Osteoblast (primary cell): ENCODE results near the gene TM7SF3. TPM values are rescaled to one million over a fixed set of nuclear protein-coding genes. Genes with fewer than 3 reads are reported as not detected.
"Not testable (repeated sequence)": the region's sequence is repeated elsewhere in the genome, so short reads cannot be mapped to it uniquely, and the experiment has no call there.

ENCODE experiments used
- DNase-seq: peaks from one replicate; pipeline ENCODE4 v3.0.0; 2011; ENCODE audit warnings: low spot score, mixed read lengths; ENCODE audit not compliant: insufficient read length; ENCODE audit errors: missing footprints
- H2AFZ ChIP-seq: 2 replicates; pipeline ENCODE4 v1.6.0; 2011; ENCODE audit warnings: mild to moderate bottlenecking, low read length
- H3K27ac ChIP-seq: 2 replicates; pipeline ENCODE4 v1.5.1; 2011; ENCODE audit warnings: mild to moderate bottlenecking, low read depth, low read length, moderate library complexity
- H3K27me3 ChIP-seq: 2 replicates; pipeline ENCODE4 v1.6.0; 2012; ENCODE audit warnings: mild to moderate bottlenecking, control low read depth, inconsistent platforms, low read length, moderate library complexity; ENCODE audit not compliant: insufficient read depth
- H3K36me3 ChIP-seq: 2 replicates; pipeline ENCODE4 v1.5.1; 2011; ENCODE audit warnings: mild to moderate bottlenecking, low read length, control low read depth, moderate library complexity; ENCODE audit not compliant: insufficient read depth
- H3K4me1 ChIP-seq: 2 replicates; pipeline ENCODE4 v1.5.1; 2011; ENCODE audit warnings: mild to moderate bottlenecking, low read length, control low read depth, moderate library complexity; ENCODE audit not compliant: insufficient read depth
- H3K4me2 ChIP-seq: 2 replicates; pipeline ENCODE4 v1.6.0; 2011; ENCODE audit warnings: mild to moderate bottlenecking, low read length; ENCODE audit not compliant: insufficient read depth
- H3K4me3 ChIP-seq: fragments of 200-600 bp; sonication (generic); 3 replicates; pipeline ENCODE4 v1.5.1; 2012; ENCODE audit warnings: mild to moderate bottlenecking, low read length, inconsistent platforms; ENCODE audit not compliant: insufficient read depth
- H3K79me2 ChIP-seq: 2 replicates; pipeline ENCODE4 v1.6.0; 2012; ENCODE audit warnings: mild to moderate bottlenecking, low read length, control low read depth, inconsistent platforms; ENCODE audit not compliant: insufficient read depth
- H3K9me3 ChIP-seq: 2 replicates; pipeline ENCODE4 v1.5.1; 2011; ENCODE audit warnings: low read depth, low read length, control low read depth
- H4K20me1 ChIP-seq: 2 replicates; pipeline ENCODE4 v1.6.0; 2012; ENCODE audit warnings: mild to moderate bottlenecking, low read length, control low read depth; ENCODE audit not compliant: insufficient read depth
- total RNA-seq: library from RNA; depleted of rRNA; stranded (reverse); fragments of >200 nt; gene quantifications from 2 replicates; pipeline ENCODE4 v1.2.3, GENCODE V29; 2012
- TF ChIP-seq, protein P1 (sequence below): IDR thresholded peaks from 2 replicates; pipeline ENCODE4 v1.5.1; 2011; ENCODE audit warnings: mild to moderate bottlenecking, low read depth, low read length, moderate library complexity; ENCODE audit errors: extremely low read depth

TM7SF3 gene
- total RNA-seq, 1 donor = 68.0 TPM

DNA sequence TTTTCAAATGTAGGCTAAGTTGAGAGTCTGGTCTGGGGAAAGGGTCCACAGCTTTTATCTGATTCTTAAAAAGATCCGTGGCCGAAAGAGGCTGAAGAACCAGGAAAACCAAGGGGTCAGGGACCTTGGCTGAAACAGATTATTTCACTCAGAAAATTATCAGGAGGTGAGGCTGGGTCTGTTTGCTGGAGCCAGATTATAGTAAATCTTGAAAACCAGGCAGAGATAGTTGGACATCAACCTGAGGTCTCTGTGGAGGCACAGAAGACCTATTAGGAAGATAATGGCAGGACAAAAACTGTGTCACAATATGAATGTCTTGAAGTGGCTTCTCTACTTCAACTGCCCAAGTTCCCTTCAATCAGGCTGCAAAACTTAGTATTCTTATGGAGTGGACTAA, 6.6 kb upstream of the TM7SF3 start:
- no peak overlapping the region for H2AFZ ChIP-seq
- peaks cover 6% of the 10 kb centered on the region for H4K20me1 ChIP-seq
- peaks cover 33% of the 10 kb centered on the region for H3K79me2 ChIP-seq
- DNase-seq = no peak
- H3K4me1 ChIP-seq = peaks cover 13% of the 10 kb centered on the region
- H3K27ac ChIP-seq = no peak overlapping the region
- no peak overlapping the region for H3K4me2 ChIP-seq
- H3K4me3 ChIP-seq = no peak overlapping the region
- H3K9me3 ChIP-seq = no peaks in the 10 kb centered on the region
- H3K36me3 ChIP-seq = no peaks in the 10 kb centered on the region
- no peaks in the 10 kb centered on the region for H3K27me3 ChIP-seq
- TF ChIP-seq, protein P1, sequence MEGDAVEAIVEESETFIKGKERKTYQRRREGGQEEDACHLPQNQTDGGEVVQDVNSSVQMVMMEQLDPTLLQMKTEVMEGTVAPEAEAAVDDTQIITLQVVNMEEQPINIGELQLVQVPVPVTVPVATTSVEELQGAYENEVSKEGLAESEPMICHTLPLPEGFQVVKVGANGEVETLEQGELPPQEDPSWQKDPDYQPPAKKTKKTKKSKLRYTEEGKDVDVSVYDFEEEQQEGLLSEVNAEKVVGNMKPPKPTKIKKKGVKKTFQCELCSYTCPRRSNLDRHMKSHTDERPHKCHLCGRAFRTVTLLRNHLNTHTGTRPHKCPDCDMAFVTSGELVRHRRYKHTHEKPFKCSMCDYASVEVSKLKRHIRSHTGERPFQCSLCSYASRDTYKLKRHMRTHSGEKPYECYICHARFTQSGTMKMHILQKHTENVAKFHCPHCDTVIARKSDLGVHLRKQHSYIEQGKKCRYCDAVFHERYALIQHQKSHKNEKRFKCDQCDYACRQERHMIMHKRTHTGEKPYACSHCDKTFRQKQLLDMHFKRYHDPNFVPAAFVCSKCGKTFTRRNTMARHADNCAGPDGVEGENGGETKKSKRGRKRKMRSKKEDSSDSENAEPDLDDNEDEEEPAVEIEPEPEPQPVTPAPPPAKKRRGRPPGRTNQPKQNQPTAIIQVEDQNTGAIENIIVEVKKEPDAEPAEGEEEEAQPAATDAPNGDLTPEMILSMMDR = no peak

DNA sequence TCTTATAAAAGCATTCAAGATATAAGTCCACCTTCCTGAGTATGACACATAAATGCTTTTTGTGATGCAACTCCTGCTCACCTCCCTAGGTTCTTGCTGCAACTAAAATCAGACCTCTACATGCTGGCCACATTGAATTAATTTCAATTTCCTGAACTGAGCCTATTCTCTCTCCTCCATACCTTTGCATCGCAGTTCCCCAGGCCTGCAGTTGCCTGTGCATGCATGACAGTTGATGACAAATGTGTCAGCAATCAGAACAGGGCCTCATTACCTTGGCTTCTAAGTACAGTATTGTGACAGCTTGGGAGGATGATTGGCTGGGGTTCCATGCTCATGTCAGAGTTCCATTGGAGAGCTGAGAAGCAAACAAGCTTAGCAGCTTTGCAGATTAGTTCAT, 3.9 kb upstream of the TM7SF3 start:
- Histone ChIP-seq H2AFZ (peak overlapping the region; percentile 25), H3K4me3 (no peak overlapping the region), H3K36me3 (no peaks in the 10 kb centered on the region), H3K79me2 (peaks cover 10% of the 10 kb centered on the region), H3K9me3 (no peaks in the 10 kb centered on the region), H3K27ac (no peak overlapping the region), H3K4me2 (no peak overlapping the region), H3K4me1 (peaks cover 16% of the 10 kb centered on the region), H3K27me3 (no peaks in the 10 kb centered on the region), H4K20me1 (no peaks in the 10 kb centered on the region)
- TF ChIP-seq, protein P1 = no peak
- DNase-seq = no peak

DNA sequence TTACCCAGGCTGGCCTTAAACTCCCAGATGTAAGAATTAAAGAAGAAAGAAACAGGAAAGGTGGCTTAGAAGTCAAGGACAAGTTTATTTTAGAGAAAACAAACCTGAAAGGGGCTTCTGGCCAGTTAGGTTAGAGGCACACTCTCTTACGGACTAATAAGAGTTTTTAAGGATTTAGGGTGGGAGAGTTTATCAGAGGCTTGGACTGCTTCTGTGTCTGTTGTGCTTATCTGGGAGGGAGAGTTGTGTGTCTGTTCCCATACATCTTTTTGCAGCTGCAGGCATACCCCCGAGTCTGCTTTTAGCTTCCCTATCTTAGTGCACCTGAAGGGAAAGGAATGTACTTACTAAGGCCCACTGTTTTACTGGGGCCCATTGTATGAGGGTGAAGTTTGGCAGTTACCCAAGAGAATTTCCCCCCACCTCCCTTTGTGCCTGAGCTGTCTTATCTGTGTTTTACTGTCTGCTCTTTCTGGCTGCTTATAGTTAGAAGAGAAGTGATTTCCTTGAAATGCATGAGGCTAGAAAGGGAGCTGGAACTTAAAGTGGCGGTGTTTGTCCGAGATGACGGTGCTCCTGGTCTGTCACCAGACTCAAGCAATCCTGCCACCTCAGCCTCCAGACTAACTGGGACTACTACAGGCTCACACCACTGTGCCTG, 3.1 kb upstream of the TM7SF3 start:
- Histone ChIP-seq H3K4me1 (peaks cover 22% of the 10 kb centered on the region), H3K79me2 (peaks cover 11% of the 10 kb centered on the region)
- not testable (repeated sequence) for H3K4me3 ChIP-seq, DNase-seq, H4K20me1 ChIP-seq, H3K27ac ChIP-seq, H3K27me3 ChIP-seq, H3K36me3 ChIP-seq, H3K9me3 ChIP-seq, H2AFZ ChIP-seq, H3K4me2 ChIP-seq

DNA sequence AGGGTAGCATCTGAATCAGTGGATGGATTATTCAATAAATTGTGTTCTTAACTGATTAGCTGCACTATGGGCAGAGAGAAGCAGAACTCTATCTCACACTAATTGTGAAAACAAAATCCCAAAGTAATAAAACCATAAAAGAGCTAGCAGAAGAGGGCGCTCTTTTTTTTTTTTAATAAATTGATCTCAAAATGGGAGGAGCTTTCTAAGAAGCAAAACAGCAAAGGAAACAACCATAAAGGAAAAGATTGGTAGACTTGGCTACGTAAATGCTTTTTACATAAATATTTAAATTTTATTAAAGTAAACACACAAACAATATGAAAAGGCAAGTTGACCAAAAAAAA, 1.5 kb upstream of the TM7SF3 start:
- no peak overlapping the region for H3K4me3 ChIP-seq
- no peak for DNase-seq
- H3K27ac ChIP-seq = peak overlapping the region; percentile 98
- H4K20me1 ChIP-seq = no peaks in the 10 kb centered on the region
- no peaks in the 10 kb centered on the region for H3K27me3 ChIP-seq
- peak overlapping the region; percentile 96 for H2AFZ ChIP-seq
- H3K79me2 ChIP-seq = peaks cover 25% of the 10 kb centered on the region
- no peaks in the 10 kb centered on the region for H3K9me3 ChIP-seq
- peak overlapping the region; percentile 97 for H3K4me2 ChIP-seq
- TF ChIP-seq, protein P1 = peak; percentile 60
- H3K36me3 ChIP-seq = no peaks in the 10 kb centered on the region
- peaks cover 23% of the 10 kb centered on the region for H3K4me1 ChIP-seq
